HG03469 (cell line): Measurements from ENCODE around the gene TRMT11.
A peak's percentile ranks its signal among the peaks of the same experiment; 100 is the strongest.
"Not testable (repeated sequence)": the region's sequence is repeated elsewhere in the genome, so short reads cannot be mapped to it uniquely, and the experiment has no call there.

Experiments used
- ATAC-seq: cut with Tn5 transposase; IDR thresholded peaks from one replicate; pipeline ENCODE4 v1.9.1; 2021; ENCODE audit warnings: mild to moderate bottlenecking, moderate library complexity, moderate number of reproducible peaks; ENCODE audit not compliant: unreplicated experiment

TRMT11 gene

GRCh38 chr6:125989631-125990030 lies 3.3 kb downstream of the TRMT11 start:
- ATAC-seq: no peak

GRCh38 chr6:125991653-125992052 lies 5.3 kb downstream of the TRMT11 start:
- ATAC-seq: no peak

- no peak for ATAC-seq
These were observed 8.5 kb downstream of the TRMT11 start for GRCh38 chr6:125994670-125995488.

GRCh38 chr6:125995972-125996580 lies 9.7 kb downstream of the TRMT11 start:
- ATAC-seq: peak; percentile 90

- no peak for ATAC-seq
These were observed 16.7 kb downstream of the TRMT11 start for GRCh38 chr6:126002755-126003679.

GRCh38 chr6:126007800-126008199 lies 21.5 kb downstream of the TRMT11 start:
- no peak for ATAC-seq

GRCh38 chr6:126010040-126010439 lies 23.7 kb downstream of the TRMT11 start:
- ATAC-seq: no peak

GRCh38 chr6:126015863-126016262 lies 29.5 kb downstream of the TRMT11 start:
- ATAC-seq: no peak

GRCh38 chr6:126016591-126016990 lies 30.3 kb downstream of the TRMT11 start:
- no peak for ATAC-seq

GRCh38 chr6:126017668-126018067 lies 31.3 kb downstream of the TRMT11 start:
- ATAC-seq: no peak

GRCh38 chr6:126020305-126021050 lies 34.1 kb downstream of the TRMT11 start:
- no peak for ATAC-seq

GRCh38 chr6:126023474-126023873 lies 37.1 kb downstream of the TRMT11 start:
- not testable (repeated sequence) for ATAC-seq

- no peak for ATAC-seq
These were observed 39.7 kb downstream of the TRMT11 start for GRCh38 chr6:126026001-126026400.

- ATAC-seq: no peak
These were observed 41.3 kb downstream of the TRMT11 start for GRCh38 chr6:126027601-126028000.

- ATAC-seq: no peak
These were observed 43.7 kb downstream of the TRMT11 start for GRCh38 chr6:126030045-126030444.

GRCh38 chr6:126033696-126034095 lies 47.4 kb downstream of the TRMT11 start:
- peak; percentile 93 for ATAC-seq

- ATAC-seq: no peak
These were observed 48.3 kb downstream of the TRMT11 start for GRCh38 chr6:126034656-126035055.

- no peak for ATAC-seq
These were observed 49.4 kb downstream of the TRMT11 start for GRCh38 chr6:126035764-126036163.

GRCh38 chr6:126038234-126038633 lies 51.9 kb downstream of the TRMT11 start:
- ATAC-seq: no peak

- no peak for ATAC-seq
These were observed 52.9 kb downstream of the TRMT11 start for GRCh38 chr6:126039284-126039683.

- ATAC-seq: no peak
These were observed 54.1 kb downstream of the TRMT11 start for GRCh38 chr6:126040394-126040793.
